Prostate gland (tissue), 2 donors: Measurements from ENCODE around the gene ATXN10.

ENCODE experiments used
- POLR2A ChIP-seq: fragments of 450-650 bp; IDR thresholded peaks from one replicate; pipeline ENCODE4 v1.6.1; 2016; ENCODE audit warnings: antibody characterized with exemption, mild to moderate bottlenecking
- TF ChIP-seq, protein P1 (sequence below), 4 experiments: fragments of 200-600 bp in 2 of 4; fragments of 450-650 bp in 2 of 4; sonication (generic) in 2 of 4; IDR thresholded peaks; 1 replicate in 3 of 4; 2 replicates in 1 of 4; pipeline ENCODE4 v1.5.1; 2016 to 2019; ENCODE audit warnings: antibody characterized with exemption in 4 of 4, mild to moderate bottlenecking in 2 of 4, moderate library complexity in 2 of 4

DNA sequence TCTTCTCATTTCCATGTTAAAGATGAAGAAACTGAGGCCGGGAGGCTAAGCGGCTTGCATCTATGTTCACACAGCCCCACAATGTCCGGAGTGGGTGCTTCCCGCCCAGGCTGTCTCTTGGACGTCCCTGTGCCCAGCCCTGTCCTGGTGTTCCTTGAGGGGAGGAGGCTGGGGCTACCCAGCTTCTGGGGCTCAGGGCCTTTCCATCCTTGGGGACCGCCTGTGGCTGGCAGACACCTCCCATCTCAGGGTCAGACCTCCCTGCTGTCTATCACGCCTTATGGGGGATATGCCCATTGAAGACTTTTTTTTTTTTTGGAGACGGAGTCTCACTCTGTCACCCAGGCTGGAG, 209.9 kb downstream of the ATXN10 start:
- TF ChIP-seq, protein P1, sequence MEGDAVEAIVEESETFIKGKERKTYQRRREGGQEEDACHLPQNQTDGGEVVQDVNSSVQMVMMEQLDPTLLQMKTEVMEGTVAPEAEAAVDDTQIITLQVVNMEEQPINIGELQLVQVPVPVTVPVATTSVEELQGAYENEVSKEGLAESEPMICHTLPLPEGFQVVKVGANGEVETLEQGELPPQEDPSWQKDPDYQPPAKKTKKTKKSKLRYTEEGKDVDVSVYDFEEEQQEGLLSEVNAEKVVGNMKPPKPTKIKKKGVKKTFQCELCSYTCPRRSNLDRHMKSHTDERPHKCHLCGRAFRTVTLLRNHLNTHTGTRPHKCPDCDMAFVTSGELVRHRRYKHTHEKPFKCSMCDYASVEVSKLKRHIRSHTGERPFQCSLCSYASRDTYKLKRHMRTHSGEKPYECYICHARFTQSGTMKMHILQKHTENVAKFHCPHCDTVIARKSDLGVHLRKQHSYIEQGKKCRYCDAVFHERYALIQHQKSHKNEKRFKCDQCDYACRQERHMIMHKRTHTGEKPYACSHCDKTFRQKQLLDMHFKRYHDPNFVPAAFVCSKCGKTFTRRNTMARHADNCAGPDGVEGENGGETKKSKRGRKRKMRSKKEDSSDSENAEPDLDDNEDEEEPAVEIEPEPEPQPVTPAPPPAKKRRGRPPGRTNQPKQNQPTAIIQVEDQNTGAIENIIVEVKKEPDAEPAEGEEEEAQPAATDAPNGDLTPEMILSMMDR (IDR thresholded peaks at IDR 0.05), result no peak
- TF ChIP-seq POLR2A, result no peak
